GM10266 (cell line): ENCODE results near the gene ADGRG7.

Experiments used
- DNase-seq: peaks from one replicate; pipeline ENCODE4 v3.0.0; 2012; ENCODE audit errors: extremely low spot score
- CTCF ChIP-seq: IDR thresholded peaks from 2 replicates; pipeline ENCODE4 v1.5.1; 2012; ENCODE audit warnings: mild to moderate bottlenecking, low read depth; ENCODE audit not compliant: control insufficient read depth, insufficient read depth; ENCODE audit errors: missing control alignments

Gene ADGRG7

DNA sequence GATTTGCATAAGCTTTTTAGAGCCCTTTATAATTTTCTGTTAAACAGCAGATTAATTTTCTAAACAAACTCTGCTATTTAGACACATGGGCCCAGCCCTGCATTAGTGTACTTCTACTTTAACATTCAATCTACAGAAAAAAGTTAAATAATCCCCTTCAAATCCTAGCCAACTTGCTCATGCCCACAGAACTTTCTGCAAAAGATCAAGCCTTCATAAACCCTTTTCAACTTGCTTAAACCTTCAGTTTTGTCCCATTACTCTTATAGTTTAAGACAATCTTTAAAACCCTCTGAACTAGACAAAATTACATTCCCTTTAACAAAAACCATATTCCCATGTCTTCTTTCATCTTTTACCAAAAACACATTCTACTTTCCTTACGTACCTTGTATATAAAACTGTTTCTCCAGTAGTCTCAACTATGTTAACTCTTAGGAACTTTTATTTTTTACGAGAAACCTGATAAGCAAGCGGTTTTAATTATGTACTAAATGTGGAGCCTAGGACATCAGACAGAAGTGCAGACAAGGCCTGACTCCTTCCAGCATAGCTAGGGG, 25.2 kb upstream of the ADGRG7 start:
- no peak for DNase-seq
- TF ChIP-seq CTCF = no peak

DNA sequence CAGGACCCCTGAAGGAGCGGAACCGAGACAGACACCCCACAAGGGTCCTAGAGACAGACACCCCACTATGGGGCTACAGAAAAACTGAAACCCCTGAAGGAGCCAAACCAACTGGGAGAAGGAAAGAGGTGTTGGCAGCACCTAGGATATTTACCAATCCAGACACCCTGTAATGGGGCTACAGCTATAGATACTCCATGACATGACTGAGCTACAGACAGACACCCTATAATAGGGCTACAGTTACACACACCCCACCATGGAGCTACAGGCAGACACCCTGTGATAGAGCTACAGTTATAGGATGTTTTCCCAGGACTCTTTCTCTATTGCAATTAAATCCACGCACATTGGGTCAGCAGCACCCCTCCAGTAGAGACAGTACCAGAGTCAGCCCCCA, 22.6 kb upstream of the ADGRG7 start:
- no peak for DNase-seq
- TF ChIP-seq CTCF = no peak

DNA sequence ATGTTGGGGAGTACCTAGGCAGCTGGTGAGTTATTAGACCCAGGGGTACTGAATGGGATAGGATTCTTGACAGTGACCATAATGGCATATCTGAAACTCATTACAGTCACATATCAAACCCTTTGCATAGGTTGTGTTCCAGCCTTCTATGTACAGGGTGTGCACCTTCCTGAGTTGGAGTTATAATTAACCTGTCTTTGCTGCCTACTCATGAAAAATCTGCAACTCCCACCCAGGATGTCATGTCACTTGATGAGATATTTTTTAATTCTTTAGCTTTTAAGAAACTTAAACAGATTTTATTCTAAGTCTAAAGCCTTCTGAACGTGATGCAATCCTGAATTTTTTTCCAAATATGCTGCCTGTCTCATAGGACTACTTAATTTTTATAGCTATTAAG, 21.1 kb upstream of the ADGRG7 start:
- no peak for TF ChIP-seq CTCF
- no peak for DNase-seq

GRCh38 chr3:100590114-100590839, 19.1 kb upstream of the ADGRG7 start:
- peak; percentile 92 for TF ChIP-seq CTCF
- peak; percentile 63 for DNase-seq

- TF ChIP-seq CTCF = no peak
- DNase-seq = no peak
Measured at GRCh38 chr3:100590840-100591147, 18.6 kb upstream of the ADGRG7 start.

DNA sequence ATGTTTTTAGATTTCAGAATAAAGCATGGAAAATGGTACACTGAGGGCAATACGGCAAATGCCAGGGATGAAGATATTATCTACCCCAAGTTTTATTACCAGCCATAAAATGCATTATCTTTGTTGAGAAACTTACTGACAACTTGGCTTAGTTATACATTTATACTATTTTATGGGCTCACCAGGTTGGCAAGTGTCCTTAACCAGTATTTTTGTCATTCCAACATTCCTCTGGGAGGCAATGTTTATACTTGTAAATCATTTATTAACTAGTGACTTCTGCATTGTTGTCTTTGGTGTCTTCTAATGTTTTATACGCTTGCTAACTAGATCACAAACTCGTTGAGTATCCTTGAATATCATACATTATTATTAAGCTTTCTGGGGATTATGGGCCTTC, 18.0 kb upstream of the ADGRG7 start:
- no peak for TF ChIP-seq CTCF
- no peak for DNase-seq

DNA sequence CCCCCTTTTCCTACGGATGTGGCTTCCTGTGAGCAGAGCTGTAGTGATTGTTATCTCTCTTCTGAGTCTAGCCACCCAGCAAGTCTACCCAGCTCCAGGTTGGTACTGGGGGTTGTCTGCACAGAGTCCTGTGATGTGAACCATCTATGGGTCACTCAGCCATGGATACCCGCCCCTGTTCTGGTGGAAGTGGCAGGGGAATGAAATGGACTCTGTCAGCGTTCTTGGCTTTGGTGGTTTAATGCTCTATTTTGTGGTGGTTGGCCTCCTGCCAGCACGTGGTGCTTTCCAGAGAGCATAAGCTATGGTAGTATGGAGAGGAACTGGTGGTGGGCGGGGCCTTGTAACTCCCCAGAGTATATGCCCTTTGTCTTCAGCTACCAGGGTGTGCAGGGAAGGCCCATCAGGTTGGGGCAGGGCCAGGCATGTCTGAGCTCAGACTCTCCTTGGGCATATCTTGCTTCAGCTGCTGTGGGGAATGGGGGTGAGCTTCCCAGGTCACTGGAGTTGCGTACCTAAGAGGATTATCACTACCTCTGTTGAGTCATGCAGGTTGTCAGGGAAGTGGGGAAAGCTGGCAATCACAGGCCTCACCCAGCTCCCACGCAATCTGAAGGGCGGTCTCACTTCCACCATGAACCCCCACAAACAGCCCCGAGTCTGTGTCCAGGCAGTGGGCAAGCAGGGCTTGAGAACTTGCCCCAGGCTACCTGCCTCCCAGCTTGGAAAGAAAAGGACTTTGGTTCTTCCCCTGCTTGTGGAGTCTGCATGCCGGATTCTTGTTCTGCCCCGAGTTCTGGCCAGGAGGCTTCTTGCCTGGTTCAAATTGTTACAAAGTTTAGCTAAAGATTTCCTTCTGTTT, 9.0 kb upstream of the ADGRG7 start:
- no peak for TF ChIP-seq CTCF
- no peak for DNase-seq
